ENCODE results near the gene RNF222.
A peak's percentile ranks its signal among the peaks of the same experiment; 100 is the strongest.

RNF222 gene, protein sequence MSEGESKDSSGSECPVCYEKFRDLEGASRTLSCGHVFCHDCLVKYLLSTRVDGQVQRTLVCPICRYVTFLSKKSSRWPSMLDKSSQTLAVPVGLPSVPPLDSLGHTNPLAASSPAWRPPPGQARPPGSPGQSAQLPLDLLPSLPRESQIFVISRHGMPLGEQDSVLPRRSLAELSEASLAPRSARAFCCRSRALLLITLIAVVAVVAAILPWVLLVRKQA

DNA sequence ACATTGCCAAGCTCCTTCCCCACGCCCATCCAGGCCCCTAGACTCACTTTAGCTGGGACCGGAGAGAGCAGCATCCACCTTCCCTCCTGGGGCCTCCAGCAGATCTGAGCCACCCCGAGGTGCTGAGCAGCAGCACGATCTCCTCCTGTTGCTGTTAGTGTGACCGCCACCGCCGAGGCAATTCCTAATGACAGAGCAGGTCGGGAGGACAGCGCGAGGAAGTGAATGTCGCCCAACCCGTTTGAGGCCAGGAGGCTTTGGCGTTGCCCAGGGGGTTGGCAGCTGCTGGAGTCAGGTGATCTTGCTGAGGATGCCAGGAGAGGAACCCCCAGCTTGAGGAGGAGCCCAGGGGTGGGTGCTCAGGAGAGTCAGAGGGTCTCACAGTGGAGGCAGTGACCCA, at the start of gene RNF222:
RNF222 (minus strand) TSS at position 192 of the 400 bp plus-strand sequence. CDS start 4,366 bp downstream, outside the sequence.
- DNase-seq, result no peak

DNA sequence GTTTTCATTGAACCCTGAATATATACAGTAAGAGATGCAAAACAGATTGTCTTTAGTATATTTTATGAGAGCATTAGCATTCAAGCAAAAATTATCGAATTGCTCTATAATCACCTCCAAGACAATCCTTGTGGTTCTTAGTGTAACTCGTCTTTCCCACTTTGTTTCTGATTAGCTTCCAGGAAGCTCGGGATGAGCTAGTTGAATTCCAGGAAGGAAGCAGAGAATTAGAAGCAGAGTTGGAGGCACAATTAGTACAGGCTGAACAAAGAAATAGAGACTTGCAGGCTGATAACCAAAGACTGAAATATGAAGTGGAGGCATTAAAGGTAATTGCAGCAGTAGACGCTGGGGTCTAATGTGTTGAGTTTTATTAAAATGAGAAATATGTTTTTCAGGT, 47.9 kb upstream of the RNF222 start:
- no peak for DNase-seq

- no peak for DNase-seq
Observed at GRCh38 chr17:8444494-8444893, 46.9 kb upstream of the RNF222 start.

- DNase-seq, result no peak
Observed at GRCh38 chr17:8443756-8444155, 46.1 kb upstream of the RNF222 start.

DNA sequence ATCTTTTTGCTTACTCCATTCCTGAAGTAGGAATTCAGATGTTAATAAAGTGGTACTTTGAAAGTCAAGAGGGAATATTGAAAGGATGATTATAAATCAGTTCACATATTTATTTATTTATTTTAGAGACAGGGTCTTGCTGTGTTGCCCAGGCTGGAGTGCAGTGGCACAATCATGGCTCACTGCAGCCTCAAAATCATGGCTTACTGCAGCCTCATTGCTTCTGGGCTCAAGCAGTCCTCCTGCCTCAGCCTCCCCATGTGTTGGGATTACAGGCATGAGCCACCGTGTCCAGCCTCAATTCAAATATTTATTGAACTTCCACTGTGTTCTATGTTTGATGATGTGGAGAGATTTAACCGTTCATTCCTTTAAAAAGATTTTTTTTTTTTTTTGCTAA, 44.7 kb upstream of the RNF222 start:
- no peak for DNase-seq

DNA sequence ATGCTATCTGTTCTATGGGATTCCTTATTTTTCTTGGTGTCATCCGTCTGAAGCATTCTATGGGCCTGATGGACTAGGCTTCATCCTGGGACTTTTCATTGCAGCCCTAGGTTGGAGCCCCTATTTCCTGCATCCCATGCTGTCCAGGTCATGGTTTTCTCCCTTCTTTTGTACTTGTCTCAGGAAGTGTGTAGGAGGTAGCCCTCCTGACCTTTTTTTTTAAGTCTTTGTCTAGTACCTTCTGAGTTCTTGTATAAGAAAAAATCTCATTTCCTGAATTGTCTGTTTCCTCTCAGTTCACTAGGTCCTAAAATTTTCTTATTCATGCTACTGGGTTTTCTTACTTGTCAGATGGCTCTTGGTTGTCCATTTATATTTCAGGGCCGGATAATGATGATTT, 44.1 kb upstream of the RNF222 start:
- no peak for DNase-seq

- DNase-seq, result no peak
Observed at GRCh38 chr17:8439681-8440080, 42.1 kb upstream of the RNF222 start.

DNA sequence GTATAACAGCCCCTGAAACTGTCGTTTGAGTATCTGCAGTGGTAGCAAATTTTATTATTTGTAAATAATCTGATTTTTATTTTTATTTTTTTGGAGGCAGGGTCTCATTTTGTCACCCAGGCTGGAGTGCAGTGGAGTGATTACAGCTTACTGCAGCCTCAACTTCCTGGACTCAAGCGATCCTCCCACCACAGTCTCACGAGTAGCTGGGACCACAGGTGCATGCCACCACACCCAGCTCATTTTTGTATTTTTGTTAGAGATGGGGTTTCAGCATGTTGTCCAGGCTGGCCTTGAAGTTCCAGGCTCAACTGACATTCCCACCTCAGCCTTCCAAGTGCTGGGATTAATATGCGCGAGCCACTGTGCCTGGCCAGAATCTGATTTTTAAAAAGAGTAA, 40.8 kb upstream of the RNF222 start:
- DNase-seq, result peak; percentile 18

DNA sequence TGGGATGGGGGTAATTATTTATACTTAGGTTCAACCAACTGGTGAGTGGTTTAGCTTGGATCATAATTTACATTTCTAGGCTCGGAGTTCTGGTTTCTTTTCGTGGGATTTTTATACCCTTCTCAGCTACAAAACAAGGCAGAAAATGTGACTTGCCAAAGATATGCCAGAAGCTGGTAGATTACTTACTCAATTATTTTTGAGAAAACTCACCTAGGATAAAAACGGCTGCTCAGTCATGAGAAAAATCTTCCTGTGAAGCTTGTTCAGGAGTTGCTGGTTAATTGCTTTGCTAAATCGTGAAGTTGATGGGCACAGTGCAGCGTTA, 39.2 kb upstream of the RNF222 start:
- no peak for DNase-seq

- peak; percentile 64 for DNase-seq
Observed at GRCh38 chr17:8436169-8436843, 38.7 kb upstream of the RNF222 start.

GRCh38 chr17:8435245-8436168, 37.9 kb upstream of the RNF222 start, which contains the start of gene NDEL1:
Gene NDEL1, plus strand, starts transcription at chr17:8435884. Its CDS starts 8,388 bp downstream, at chr17:8444272.
- peak; percentile 98 for DNase-seq

DNA sequence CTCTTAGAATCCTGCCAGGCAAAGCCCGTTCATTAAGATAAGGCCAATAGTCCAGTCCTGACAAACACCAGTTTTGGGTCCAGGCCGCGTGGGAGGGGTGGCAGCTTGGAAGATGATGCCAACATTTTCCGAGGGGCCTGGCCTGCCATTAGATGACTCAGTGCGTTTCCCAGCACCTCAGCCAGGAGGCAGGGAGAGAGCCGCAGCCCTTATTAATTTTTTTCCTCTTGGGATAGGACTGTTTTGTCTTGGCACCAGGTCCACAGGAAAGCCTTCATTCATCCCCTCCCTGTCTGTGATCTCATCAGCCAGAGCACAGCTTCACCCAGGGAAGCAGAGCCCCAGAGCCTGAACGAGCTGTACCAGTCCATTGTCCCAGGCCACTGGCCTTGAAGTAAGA, 33.3 kb upstream of the RNF222 start:
- DNase-seq, result no peak

- no peak for DNase-seq
Observed at GRCh38 chr17:8426802-8427201, 29.2 kb upstream of the RNF222 start.

DNA sequence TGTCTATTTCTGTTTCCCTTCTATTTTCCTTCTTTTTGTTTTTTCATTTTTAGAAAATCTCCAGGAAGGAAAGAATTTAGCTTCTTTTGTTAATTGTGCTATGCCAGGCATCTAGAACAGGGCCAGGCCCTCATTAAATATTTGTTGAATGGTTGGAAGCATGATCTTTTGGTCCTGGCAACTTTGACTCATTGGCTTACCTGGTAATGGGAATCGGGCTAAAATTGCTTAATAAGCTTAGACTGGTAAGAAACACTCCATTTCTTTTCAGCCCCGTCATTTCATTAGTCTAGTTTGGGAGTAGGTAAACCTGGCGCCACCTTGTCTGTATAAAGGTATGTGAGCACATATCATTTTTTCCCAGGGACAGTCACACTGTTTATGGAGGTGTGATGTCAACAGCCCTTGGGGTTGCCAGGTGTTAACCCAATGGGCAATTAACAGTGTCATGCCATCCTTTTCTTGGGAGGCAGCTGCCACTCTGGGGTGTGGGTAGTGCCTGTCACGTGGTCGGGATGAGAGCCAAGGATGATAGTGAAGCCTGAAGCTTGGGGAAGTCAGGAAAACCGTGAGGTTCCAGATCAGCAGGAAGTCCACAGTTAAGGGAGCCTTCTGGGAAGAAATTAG, 28.6 kb upstream of the RNF222 start:
- DNase-seq, result no peak

GRCh38 chr17:8421571-8421970, 23.9 kb upstream of the RNF222 start:
- no peak for DNase-seq

DNA sequence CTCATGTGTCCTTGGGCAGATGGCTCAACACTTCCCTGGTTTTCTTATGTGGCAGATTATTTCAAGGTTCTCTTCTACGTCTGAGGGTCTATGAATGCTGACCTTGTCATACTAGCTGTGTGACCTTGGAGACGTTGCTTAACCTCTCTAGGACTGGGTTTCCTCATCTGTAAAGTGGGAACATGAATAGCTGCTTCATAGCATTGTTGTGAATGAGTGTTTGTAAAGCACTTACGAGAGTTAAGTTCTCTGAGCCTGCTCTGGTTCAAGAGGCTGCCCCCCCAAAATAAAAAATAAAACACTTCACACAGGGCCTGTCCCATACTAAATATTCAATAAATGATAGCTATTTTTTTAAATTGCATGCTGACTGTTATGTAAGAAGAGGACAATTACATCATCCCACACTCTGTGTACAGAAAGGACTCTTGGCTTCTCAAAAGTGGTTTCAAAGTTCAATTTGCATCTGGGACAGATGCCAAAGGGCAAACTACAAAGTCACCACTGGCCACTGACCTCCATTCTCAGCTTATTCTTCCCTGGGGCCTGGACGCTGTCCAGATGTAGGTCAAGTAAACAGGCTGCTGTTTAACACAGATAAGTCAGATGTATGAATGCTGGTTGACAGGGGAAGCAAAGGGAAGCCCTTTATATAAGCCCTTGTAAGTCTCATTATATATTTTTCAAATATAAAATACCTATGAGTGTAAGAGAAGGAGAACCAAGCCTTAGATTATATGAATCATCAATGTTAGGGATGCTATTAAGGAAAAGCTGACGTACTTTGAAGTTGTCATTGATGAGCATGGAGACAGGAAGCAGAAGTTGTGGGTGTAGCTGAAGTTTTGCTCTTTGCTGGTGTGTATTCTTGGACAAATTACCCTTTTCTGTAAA, 22.7 kb upstream of the RNF222 start:
- DNase-seq, result no peak

DNA sequence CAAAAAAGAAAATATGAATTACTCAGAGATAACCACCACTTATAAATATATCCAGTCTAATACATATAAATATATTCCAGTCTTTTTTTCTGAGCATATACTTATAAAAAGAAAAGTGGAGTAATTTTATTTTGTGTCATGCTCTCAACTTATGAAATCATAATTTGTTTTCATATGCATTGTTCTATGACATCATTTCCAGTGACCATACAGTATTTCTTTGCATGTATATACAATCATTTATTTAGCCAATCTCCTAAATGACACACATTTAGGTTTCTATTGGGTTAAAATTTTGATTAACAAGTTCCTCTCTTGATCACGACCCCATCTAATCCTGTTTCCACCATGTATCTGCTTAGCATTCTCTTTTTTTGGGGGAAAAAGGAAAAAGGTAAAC, 21.7 kb upstream of the RNF222 start:
- no peak for DNase-seq

DNA sequence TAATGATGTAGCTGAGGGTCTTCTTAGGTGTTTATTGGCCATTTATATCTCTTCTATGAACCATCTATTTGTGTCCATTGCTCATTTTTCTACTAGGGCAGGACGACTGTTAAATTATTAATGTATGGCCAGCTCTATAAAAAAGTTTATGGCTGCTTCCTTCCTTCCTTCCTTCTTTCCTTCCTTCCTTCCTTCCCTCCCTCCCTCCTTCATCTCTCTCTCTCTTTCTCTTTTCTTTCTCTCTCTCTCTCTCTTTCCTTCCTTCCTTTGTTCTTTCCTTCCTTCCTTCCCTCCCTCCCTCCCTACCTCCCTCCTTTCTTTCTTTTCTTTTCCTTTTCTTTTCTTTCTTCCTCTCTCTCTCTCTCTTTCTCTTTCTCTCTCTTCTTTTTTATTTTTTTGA, 20.8 kb upstream of the RNF222 start:
- no peak for DNase-seq

DNA sequence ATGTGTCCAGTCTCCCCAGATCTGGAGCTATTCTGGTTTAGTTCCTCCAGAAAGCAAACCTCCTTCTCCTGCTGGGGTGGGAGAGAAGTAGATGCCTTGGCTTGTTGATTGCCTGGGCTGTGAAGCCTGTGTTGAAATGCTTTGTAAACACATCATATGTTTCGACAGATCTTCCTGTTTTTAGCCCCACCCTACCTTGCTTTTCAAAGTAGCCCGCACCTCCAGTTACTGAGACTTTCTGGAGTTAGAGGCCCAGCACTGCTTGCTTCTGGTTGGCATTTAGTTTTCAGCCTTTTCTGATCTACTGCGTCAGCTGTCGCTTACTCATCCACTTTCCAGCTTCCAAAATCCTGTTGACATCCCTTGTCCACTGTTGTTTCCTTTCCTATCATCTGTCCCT, 20.2 kb upstream of the RNF222 start:
- DNase-seq, result no peak

- DNase-seq, result no peak
Observed at GRCh38 chr17:8413938-8414337, 16.3 kb upstream of the RNF222 start.

- peak; percentile 11 for DNase-seq
Observed at GRCh38 chr17:8413328-8413727, 15.7 kb upstream of the RNF222 start.

DNA sequence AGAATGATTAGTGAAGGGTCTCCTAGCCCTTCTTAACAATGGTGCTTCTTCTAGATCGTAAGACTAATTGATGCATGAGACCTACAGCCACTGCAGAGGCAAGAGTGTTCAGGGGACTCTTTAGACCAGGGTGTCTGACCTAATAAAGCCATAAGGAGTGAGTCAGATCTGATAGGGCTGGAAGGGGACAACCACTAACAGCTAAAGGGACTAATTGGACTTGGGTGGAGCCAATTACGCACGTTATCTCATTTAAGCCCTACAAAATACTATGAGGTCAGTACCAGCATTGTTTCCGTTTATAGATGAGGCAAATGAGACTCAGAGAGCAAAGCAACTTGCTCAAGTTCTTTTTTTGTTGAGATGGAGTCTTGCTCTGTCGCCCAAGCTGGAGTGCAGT, 14.5 kb upstream of the RNF222 start:
- no peak for DNase-seq

All from CD4-positive, alpha-beta T cell treated with Interleukin-10 for 1 hour (primary cell).